Osteoblast (primary cell): ENCODE results near the gene ANKRD24. TPM values are rescaled to one million over a fixed set of nuclear protein-coding genes. Genes with fewer than 3 reads are reported as not detected.

Source experiments
- DNase-seq: peaks from one replicate; pipeline ENCODE4 v3.0.0; 2011; ENCODE audit warnings: low spot score, mixed read lengths; ENCODE audit not compliant: insufficient read length; ENCODE audit errors: missing footprints
- H2AFZ ChIP-seq: 2 replicates; pipeline ENCODE4 v1.6.0; 2011; ENCODE audit warnings: mild to moderate bottlenecking, low read length
- H3K27ac ChIP-seq: 2 replicates; pipeline ENCODE4 v1.5.1; 2011; ENCODE audit warnings: mild to moderate bottlenecking, low read depth, low read length, moderate library complexity
- H3K27me3 ChIP-seq: 2 replicates; pipeline ENCODE4 v1.6.0; 2012; ENCODE audit warnings: mild to moderate bottlenecking, control low read depth, inconsistent platforms, low read length, moderate library complexity; ENCODE audit not compliant: insufficient read depth
- H3K36me3 ChIP-seq: 2 replicates; pipeline ENCODE4 v1.5.1; 2011; ENCODE audit warnings: mild to moderate bottlenecking, low read length, control low read depth, moderate library complexity; ENCODE audit not compliant: insufficient read depth
- H3K4me1 ChIP-seq: 2 replicates; pipeline ENCODE4 v1.5.1; 2011; ENCODE audit warnings: mild to moderate bottlenecking, low read length, control low read depth, moderate library complexity; ENCODE audit not compliant: insufficient read depth
- H3K4me2 ChIP-seq: 2 replicates; pipeline ENCODE4 v1.6.0; 2011; ENCODE audit warnings: mild to moderate bottlenecking, low read length; ENCODE audit not compliant: insufficient read depth
- H3K4me3 ChIP-seq: fragments of 200-600 bp; sonication (generic); 3 replicates; pipeline ENCODE4 v1.5.1; 2012; ENCODE audit warnings: mild to moderate bottlenecking, low read length, inconsistent platforms; ENCODE audit not compliant: insufficient read depth
- H3K79me2 ChIP-seq: 2 replicates; pipeline ENCODE4 v1.6.0; 2012; ENCODE audit warnings: mild to moderate bottlenecking, low read length, control low read depth, inconsistent platforms; ENCODE audit not compliant: insufficient read depth
- H3K9me3 ChIP-seq: 2 replicates; pipeline ENCODE4 v1.5.1; 2011; ENCODE audit warnings: low read depth, low read length, control low read depth
- H4K20me1 ChIP-seq: 2 replicates; pipeline ENCODE4 v1.6.0; 2012; ENCODE audit warnings: mild to moderate bottlenecking, low read length, control low read depth; ENCODE audit not compliant: insufficient read depth
- CTCF ChIP-seq: IDR thresholded peaks from 2 replicates; pipeline ENCODE4 v1.5.1; 2011; ENCODE audit warnings: mild to moderate bottlenecking, low read depth, low read length, moderate library complexity; ENCODE audit errors: extremely low read depth
- total RNA-seq: library from RNA; depleted of rRNA; stranded (reverse); fragments of >200 nt; gene quantifications from 2 replicates; pipeline ENCODE4 v1.2.3, GENCODE V29; 2012

The ANKRD24 gene
- total RNA-seq, 1 donor = 0.72 TPM

GRCh38 chr19:4174213-4174894, 8.1 kb upstream of the ANKRD24 start:
- Histone ChIP-seq H3K4me2 (no peak overlapping the region), H3K4me1 (no peaks in the 10 kb centered on the region), H2AFZ (no peak overlapping the region), H3K9me3 (no peaks in the 10 kb centered on the region), H3K27ac (no peak overlapping the region), H3K4me3 (no peak overlapping the region), H3K79me2 (peaks cover under 1% of the 10 kb centered on the region), H3K36me3 (no peaks in the 10 kb centered on the region), H4K20me1 (peaks cover 3% of the 10 kb centered on the region), H3K27me3 (peaks cover 2% of the 10 kb centered on the region)
- no peak for TF ChIP-seq CTCF
- DNase-seq = peak; percentile 54

DNA sequence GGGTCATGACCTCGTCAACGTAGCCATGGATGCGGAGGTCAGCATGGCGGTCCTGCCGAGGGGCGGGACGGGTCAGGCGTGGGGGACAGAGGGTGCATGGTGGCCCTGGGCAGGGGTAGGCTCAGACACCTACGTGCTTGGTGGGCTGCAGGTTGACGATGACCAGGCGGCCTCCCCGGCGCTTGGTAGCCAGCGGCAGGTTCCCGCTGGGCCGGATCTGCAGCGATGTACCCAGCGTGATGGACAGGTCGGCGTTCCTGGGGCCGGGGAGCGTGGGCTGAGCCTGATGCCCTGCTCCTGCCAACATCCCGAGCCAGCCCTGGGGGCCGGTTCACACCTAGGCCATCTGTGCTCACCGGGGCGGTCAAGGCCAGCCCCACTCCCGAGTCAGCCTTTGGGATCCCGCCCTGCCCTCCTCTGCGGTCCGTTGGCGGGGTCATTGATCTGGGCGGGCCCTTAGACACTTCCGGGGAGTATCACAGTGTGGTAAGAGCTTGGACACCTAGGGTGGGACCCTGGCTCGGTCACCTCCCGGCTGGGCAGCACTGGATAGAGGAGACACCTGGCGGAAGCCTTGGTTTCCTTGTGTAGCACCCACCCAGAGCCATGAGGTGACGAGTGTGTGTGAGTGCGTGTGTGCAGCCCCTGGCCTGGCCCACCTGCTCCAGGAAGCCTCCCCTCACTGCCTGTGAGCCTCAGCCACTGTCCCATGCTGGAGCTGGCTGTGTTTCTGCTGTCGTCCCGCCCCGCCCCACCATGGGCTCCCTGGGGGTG, 7.4 kb upstream of the ANKRD24 start:
- Histone ChIP-seq H3K4me1 (no peaks in the 10 kb centered on the region), H3K9me3 (no peaks in the 10 kb centered on the region), H4K20me1 (peaks cover 3% of the 10 kb centered on the region), H3K27me3 (peaks cover 2% of the 10 kb centered on the region), H3K4me2 (no peak overlapping the region), H3K4me3 (no peak overlapping the region), H2AFZ (no peak overlapping the region), H3K36me3 (peaks cover under 1% of the 10 kb centered on the region), H3K79me2 (peaks cover 2% of the 10 kb centered on the region), H3K27ac (no peak overlapping the region)
- TF ChIP-seq CTCF = no peak
- peak; percentile 68 for DNase-seq

GRCh38 chr19:4175669-4175931, 6.9 kb upstream of the ANKRD24 start:
- Histone ChIP-seq H3K36me3 (peaks cover 5% of the 10 kb centered on the region), H3K9me3 (no peaks in the 10 kb centered on the region), H3K4me3 (no peak overlapping the region), H3K27ac (no peak overlapping the region), H3K27me3 (peaks cover 2% of the 10 kb centered on the region), H4K20me1 (peaks cover 3% of the 10 kb centered on the region), H3K4me1 (no peaks in the 10 kb centered on the region), H3K79me2 (peaks cover 4% of the 10 kb centered on the region), H2AFZ (no peak overlapping the region), H3K4me2 (no peak overlapping the region)
- no peak for TF ChIP-seq CTCF
- DNase-seq = no peak

GRCh38 chr19:4177146-4177545, 5.3 kb upstream of the ANKRD24 start:
- Histone ChIP-seq H3K79me2 (peaks cover 17% of the 10 kb centered on the region), H3K9me3 (no peaks in the 10 kb centered on the region), H3K4me1 (peaks cover 5% of the 10 kb centered on the region), H2AFZ (no peak overlapping the region), H3K27me3 (peaks cover 2% of the 10 kb centered on the region), H3K4me2 (no peak overlapping the region), H3K36me3 (peaks cover 6% of the 10 kb centered on the region), H3K4me3 (no peak overlapping the region), H3K27ac (no peak overlapping the region), H4K20me1 (peaks cover 7% of the 10 kb centered on the region)
- no peak for TF ChIP-seq CTCF
- DNase-seq = peak; percentile 0
